ACHN (cell line): ENCODE measurements around the gene TFEB.

ENCODE experiments used
- DNase-seq: peaks from one replicate; pipeline ENCODE4 v3.0.0-alpha.2; 2015
- in situ Hi-C: cut with HindIII; loops from 2 replicates; pipeline ENCODE4 v1.10.0; 2017; ENCODE audit warnings: low sequenced_read_pairs, low pct_ligation_motif_present, low pct_unique_long_range_greater_than_20kb

Gene TFEB

GRCh38 chr6:41651246-41651961 is 84.0 kb downstream of the TFEB start:
- in situ Hi-C loops: no loop called here
- no peak for DNase-seq

GRCh38 chr6:41650120-41650519 is 85.3 kb downstream of the TFEB start:
- in situ Hi-C loops: no loop called here
- DNase-seq: no peak

- in situ Hi-C loops: no loop called here
- no peak for DNase-seq
Measured at GRCh38 chr6:41649596-41649995, 85.8 kb downstream of the TFEB start.

GRCh38 chr6:41648921-41649320 is 86.5 kb downstream of the TFEB start:
- no peak for DNase-seq
- in situ Hi-C loops: no loop called here

- DNase-seq: no peak
- in situ Hi-C loops: no loop called here
Measured at GRCh38 chr6:41648070-41648585, 87.3 kb downstream of the TFEB start.

- DNase-seq: no peak
- in situ Hi-C loops: no loop called here
Measured at GRCh38 chr6:41647061-41647511, 88.3 kb downstream of the TFEB start.

GRCh38 chr6:41646026-41646795 is 89.2 kb downstream of the TFEB start:
- in situ Hi-C loops: no loop called here

GRCh38 chr6:41645007-41645618 is 90.3 kb downstream of the TFEB start:
- no peak for DNase-seq
- in situ Hi-C loops: no loop called here

More at GRCh38 chr6:41646026-41646795, 89.2 kb downstream of the TFEB start:
- no peak for DNase-seq

GRCh38 chr6:41644297-41644879 is 91.0 kb downstream of the TFEB start:
- no peak for DNase-seq

GRCh38 chr6:41643899-41644269 is 91.5 kb downstream of the TFEB start:
- no peak for DNase-seq
- in situ Hi-C loops: no loop called here

More at GRCh38 chr6:41644297-41644879, 91.0 kb downstream of the TFEB start:
- in situ Hi-C loops: no loop called here

- no peak for DNase-seq
- in situ Hi-C loops: no loop called here
Measured at GRCh38 chr6:41642960-41643898, 92.2 kb downstream of the TFEB start.

- in situ Hi-C loops: no loop called here
- DNase-seq: no peak
Measured at GRCh38 chr6:41642090-41642959, 93.1 kb downstream of the TFEB start.

- in situ Hi-C loops: no loop called here
Measured at GRCh38 chr6:41641352-41641925, 94.0 kb downstream of the TFEB start.

GRCh38 chr6:41640426-41640825 is 95.0 kb downstream of the TFEB start:
- DNase-seq: no peak
- in situ Hi-C loops: no loop called here

More at GRCh38 chr6:41641352-41641925, 94.0 kb downstream of the TFEB start:
- DNase-seq: no peak

GRCh38 chr6:41639809-41640371 is 95.5 kb downstream of the TFEB start:
- in situ Hi-C loops: no loop called here
- DNase-seq: no peak
